Ovary (tissue), 9 donors: Measurements from ENCODE around the gene EXOC1L. TPM values are rescaled to one million over a fixed set of nuclear protein-coding genes. Genes with fewer than 3 reads are reported as not detected.

Source experiments
- DNase-seq, 5 donors: peaks; one replicate each; pipeline ENCODE4 v3.0.0-alpha.2; 2019 to 2020
- H3K27ac ChIP-seq, 2 donors: fragments of 200-600 bp; one replicate each; pipeline versions ENCODE4 v1.5.1 to v1.8.0; 2019 to 2022
- H3K27me3 ChIP-seq: fragments of 200-600 bp; one replicate; pipeline ENCODE4 v1.8.0; 2022
- H3K36me3 ChIP-seq: fragments of 200-600 bp; sonication (generic); one replicate; pipeline ENCODE4 v1.5.1; 2019
- H3K4me1 ChIP-seq: one replicate; pipeline ENCODE4 v1.8.1; 2013; ENCODE audit warnings: mild to moderate bottlenecking, moderate library complexity; ENCODE audit not compliant: insufficient read depth
- H3K4me3 ChIP-seq: fragments of 200-600 bp; sonication (generic); one replicate; pipeline ENCODE4 v1.5.1; 2017
- H3K9me3 ChIP-seq, 2 donors: fragments of 200-600 bp in 1 of 2; sonication (generic) in 1 of 2; one replicate each; pipeline versions ENCODE4 v1.5.1 to v1.8.1; 2013 to 2019; ENCODE audit warnings: mild to moderate bottlenecking in 1 of 2, moderate library complexity in 1 of 2
- EP300 ChIP-seq: sonication (generic); formaldehyde crosslinking; IDR thresholded peaks from one replicate; pipeline ENCODE4 v1.6.1; 2017; ENCODE audit warnings: antibody characterized with exemption
- POLR2A ChIP-seq: fragments of 450-650 bp; IDR thresholded peaks from one replicate; pipeline ENCODE4 v1.6.1; 2017; ENCODE audit warnings: antibody characterized with exemption, mild to moderate bottlenecking, moderate library complexity
- WGBS, 3 donors: extraction: QIAGEN DNeasy Blood & Tissue Kit in 1 of 3; methylation state at CpG; one replicate each; pipeline versions ENCODE4 v1.1.5 to v1.1.7; 2013 to 2017; 5-methylcytosine and 5-hydroxymethylcytosine counted together
- intact Hi-C, 4 donors: fragments of 100-400 bp; cut with DNase I; formaldehyde crosslinking; loops; one replicate each; pipeline versions ENCODE4 v1.11.0 to v1.15.1; 2022 to 2023
- polyA plus RNA-seq, 2 donors: library from polyadenylated mRNA; stranded (reverse); fragments of 200-250 nt in 1 of 2; fragments of 350-450 nt in 1 of 2; fragmentation: Illumina TruSeq in 1 of 2; extraction: RNeasy Lipid Tissue Mini Kit (QIAGEN cat#74804) in 1 of 2; gene quantifications; one replicate each; pipeline ENCODE4 v1.2.3, GENCODE V29; 2013 to 2014
- total RNA-seq, 7 donors: library from RNA; depleted of rRNA in 2 of 7; stranded (reverse); fragments of >200 nt in 2 of 7; fragmentation: NEBNext Ultra II Directional in 3 of 7; extraction: Animal tissue kit (Norgen Biotek cat#: 25700) in 3 of 7; gene quantifications; one replicate each; pipeline versions ENCODE4 v1.1.0 to v1.2.4, GENCODE V29; 2016 to 2023
- TF ChIP-seq, protein P1 (sequence below), 3 donors: fragments of 450-650 bp in 2 of 3; fragments of 200-600 bp in 1 of 3; IDR thresholded peaks; one replicate each; pipeline versions ENCODE4 v1.5.1 to v1.8.0; 2016 to 2022; ENCODE audit warnings: antibody characterized with exemption in 3 of 3, mild to moderate bottlenecking in 1 of 3
- donor health status: DM: no; HTN: no; CAD: no; lungs with moderate emphysema.
- donor health status: DM: no; HTN: no; CAD: no.
- donor health status: Bipolar disorder and iron deficiency.
- donor health status: DM: yes; HTN: yes; CAD: no.
- donor health status: DM: no; HTN: no; CAD: no.
- donor health status: DM: yes; HTN: yes; CAD: no.

Gene EXOC1L
- total and polyA plus RNA-seq, 9 donors, result not detected

DNA sequence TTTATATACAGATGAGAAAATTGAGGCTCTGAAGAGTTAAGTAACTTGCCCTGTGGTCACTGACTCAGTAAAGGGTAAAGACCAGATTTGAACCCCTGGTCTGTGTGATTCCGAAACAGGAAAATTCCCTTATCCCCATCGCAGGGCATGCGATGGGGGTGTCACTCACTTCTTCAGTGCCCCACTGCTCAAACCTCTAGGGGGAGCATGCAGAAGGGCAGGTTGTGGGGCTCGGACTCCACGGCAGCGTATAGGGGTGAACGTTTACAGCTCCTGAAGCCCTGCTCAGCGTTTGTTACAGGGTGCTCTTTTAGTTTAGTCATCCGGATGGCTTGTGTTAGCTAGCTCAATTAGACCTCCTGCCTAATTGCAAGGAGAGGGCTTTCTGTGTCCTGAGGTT, 30.1 kb downstream of the EXOC1L start:
- TF ChIP-seq EP300, result no peak
- TF ChIP-seq, protein P1, sequence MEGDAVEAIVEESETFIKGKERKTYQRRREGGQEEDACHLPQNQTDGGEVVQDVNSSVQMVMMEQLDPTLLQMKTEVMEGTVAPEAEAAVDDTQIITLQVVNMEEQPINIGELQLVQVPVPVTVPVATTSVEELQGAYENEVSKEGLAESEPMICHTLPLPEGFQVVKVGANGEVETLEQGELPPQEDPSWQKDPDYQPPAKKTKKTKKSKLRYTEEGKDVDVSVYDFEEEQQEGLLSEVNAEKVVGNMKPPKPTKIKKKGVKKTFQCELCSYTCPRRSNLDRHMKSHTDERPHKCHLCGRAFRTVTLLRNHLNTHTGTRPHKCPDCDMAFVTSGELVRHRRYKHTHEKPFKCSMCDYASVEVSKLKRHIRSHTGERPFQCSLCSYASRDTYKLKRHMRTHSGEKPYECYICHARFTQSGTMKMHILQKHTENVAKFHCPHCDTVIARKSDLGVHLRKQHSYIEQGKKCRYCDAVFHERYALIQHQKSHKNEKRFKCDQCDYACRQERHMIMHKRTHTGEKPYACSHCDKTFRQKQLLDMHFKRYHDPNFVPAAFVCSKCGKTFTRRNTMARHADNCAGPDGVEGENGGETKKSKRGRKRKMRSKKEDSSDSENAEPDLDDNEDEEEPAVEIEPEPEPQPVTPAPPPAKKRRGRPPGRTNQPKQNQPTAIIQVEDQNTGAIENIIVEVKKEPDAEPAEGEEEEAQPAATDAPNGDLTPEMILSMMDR (IDR thresholded peaks at IDR 0.05), result no peak
- no peak for TF ChIP-seq POLR2A
- Histone ChIP-seq H3K4me3 (no peak overlapping the region), H3K27me3 (no peaks in the 10 kb centered on the region), H3K27ac (no peak overlapping the region), H3K36me3 (no peaks in the 10 kb centered on the region), H3K9me3 (no peaks in the 10 kb centered on the region), H3K4me1 (peaks cover 4% of the 10 kb centered on the region)
- intact Hi-C loops, result no loop called here
- no peak for DNase-seq
- 66 to 75% (median 71%) methylated on average over 9 of the region's 9 CpGs for WGBS, 3 donors

DNA sequence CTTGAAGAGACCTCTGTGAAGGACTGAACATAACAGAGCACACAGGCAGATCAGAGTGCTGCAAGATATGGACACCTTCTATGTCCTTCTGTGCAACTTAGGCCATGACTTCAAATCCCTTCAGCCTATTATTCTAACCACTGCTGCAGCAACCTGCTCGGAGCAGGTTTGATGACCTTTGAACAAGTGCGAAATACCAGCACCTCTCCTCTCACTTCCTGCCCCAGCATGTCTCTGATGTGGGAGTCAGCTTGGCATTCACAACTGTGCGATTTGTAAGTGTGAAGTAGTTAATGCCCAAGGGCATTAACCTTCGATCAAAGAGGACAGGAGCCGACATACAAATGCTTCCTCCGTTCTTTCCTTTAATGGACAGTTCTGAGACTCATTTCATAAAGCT, 32.3 kb downstream of the EXOC1L start:
- Histone ChIP-seq H3K27ac (no peak overlapping the region), H3K4me3 (no peak overlapping the region), H3K9me3 (no peaks in the 10 kb centered on the region), H3K4me1 (peaks cover 5% of the 10 kb centered on the region), H3K36me3 (no peaks in the 10 kb centered on the region), H3K27me3 (no peaks in the 10 kb centered on the region)
- no peak for DNase-seq
- TF ChIP-seq POLR2A, result no peak
- TF ChIP-seq, protein P1 (IDR thresholded peaks at IDR 0.05), result no peak
- no peak for TF ChIP-seq EP300
- 65 to 88% (median 84%) methylated on average over 6 of the region's 6 CpGs for WGBS, 3 donors
- intact Hi-C loops, result no loop called here

DNA sequence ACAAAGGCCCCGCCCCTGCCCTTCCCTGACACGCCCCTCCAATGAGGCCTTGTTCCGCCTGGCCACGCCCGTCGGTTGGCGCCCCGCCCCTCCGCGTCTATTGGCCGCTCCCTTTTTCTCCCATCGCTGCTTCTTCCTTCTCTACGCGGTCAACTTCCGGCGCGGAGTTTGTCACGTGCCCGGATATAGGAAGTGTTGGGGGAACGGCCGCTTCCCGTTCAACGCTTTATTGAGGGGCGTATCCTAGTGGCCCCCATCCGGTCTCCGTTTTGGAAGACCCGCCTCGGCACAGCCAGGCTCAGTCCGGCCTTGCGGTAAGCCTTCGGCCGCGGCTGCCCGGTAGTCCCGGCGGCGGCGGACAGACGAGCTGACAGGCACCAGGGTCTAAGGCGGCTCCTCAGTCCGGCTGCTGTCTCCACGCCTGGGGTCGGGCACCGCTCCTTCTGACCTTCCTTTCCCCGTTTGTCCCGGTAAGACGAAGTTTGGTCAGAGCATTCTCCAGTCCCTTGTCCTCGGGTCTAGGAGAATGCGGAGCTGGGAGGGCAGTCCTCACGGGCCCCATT, 34.0 kb downstream of the EXOC1L start, which contains the start of gene EXOC1:
TSS of gene EXOC1 (plus strand) at position 165 of the 563 bp plus-strand sequence. CDS start 4,676 bp downstream, outside the sequence.
- Histone ChIP-seq H3K9me3 (no peaks in the 10 kb centered on the region), H3K4me1 (peaks cover 5% of the 10 kb centered on the region), H3K27ac (peak within 1 kb of the TSS in 1 of 2 donors; percentile 57), H3K36me3 (no peaks in the 10 kb centered on the region), H3K4me3 (peak within 1 kb of the TSS; percentile 87), H3K27me3 (no peaks in the 10 kb centered on the region)
- intact Hi-C loops, result no loop called here
- 0 to 1% (median 0%) methylated on average over 50 of the region's 50 CpGs for WGBS, 3 donors
- TF ChIP-seq EP300 (no peak), POLR2A (peak; percentile 38)
- peak; percentile 98 to 99 (median 99) for DNase-seq

DNA sequence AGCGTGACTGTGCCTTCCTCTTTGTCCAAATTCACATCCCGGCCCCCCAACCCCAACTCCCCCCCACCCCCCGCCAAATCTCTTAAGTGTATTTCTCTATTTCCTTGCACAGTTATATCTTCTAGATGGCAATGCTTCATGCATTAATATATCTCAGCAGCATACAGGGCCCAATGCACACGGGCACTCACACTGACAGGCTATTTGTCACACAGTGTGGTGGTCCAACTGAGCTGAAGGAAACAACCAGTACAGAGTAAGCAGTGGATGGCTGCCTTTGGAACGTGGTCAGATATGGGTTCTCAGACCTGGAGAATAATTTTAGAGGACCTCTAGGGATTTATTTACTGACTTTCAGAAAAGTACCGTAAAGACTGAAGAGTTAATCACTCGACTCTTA, 34.5 kb downstream of the EXOC1L start:
- Histone ChIP-seq H3K4me1 (peaks cover 5% of the 10 kb centered on the region), H3K27me3 (no peaks in the 10 kb centered on the region), H3K27ac (no peak overlapping the region), H3K4me3 (peak overlapping the region; percentile 87), H3K36me3 (no peaks in the 10 kb centered on the region), H3K9me3 (no peaks in the 10 kb centered on the region)
- no peak for DNase-seq
- intact Hi-C loops, result no loop called here
- WGBS, 3 donors, result 12 to 15% (median 14%) methylated on average over 7 of the region's 7 CpGs
- TF ChIP-seq, protein P1 (IDR thresholded peaks at IDR 0.05), result no peak
- TF ChIP-seq POLR2A (no peak), EP300 (no peak)

DNA sequence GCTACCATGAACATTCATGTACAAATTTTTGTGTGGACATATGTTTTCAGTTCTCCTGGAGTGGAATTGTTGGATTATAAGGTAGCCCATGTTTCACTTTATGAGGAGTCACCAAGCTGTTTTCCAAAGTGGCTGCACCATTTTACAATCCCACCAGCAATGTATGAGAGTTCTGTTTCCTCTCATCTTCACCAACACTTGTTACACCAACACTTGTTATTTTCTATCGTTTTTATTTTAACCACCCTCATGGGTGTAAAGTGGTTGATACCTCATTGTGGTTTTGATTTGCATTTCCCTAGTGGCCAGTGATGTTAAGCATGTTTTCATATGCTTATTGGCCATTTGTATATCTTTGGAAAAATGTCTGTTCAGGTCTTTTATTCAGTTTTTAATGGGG, 38.0 kb downstream of the EXOC1L start:
- 97% methylated on average over 1 of the region's 1 CpG for WGBS, 3 donors
- no peaks in the 10 kb centered on the region for H3K36me3 ChIP-seq
- DNase-seq, result no peak
- no peak overlapping the region for H3K4me3 ChIP-seq
- no peak overlapping the region for H3K27ac ChIP-seq
- intact Hi-C loops, result no loop called here
- peaks cover 5% of the 10 kb centered on the region for H3K4me1 ChIP-seq
- no peaks in the 10 kb centered on the region for H3K9me3 ChIP-seq
- no peaks in the 10 kb centered on the region for H3K27me3 ChIP-seq
- no peak for TF ChIP-seq EP300
- TF ChIP-seq, protein P1 (IDR thresholded peaks at IDR 0.05), result no peak
- no peak for TF ChIP-seq POLR2A
